GM04503 (cell line): ENCODE measurements around the gene TAF1B.
A peak's percentile ranks its signal among the peaks of the same experiment; 100 is the strongest.

Experiments used
- DNase-seq: peaks from one replicate; pipeline ENCODE4 v3.0.0-alpha.2; 2012; ENCODE audit warnings: low read depth

Gene TAF1B

GRCh38 chr2:9843229-9844035, at the start of gene TAF1B:
TAF1B (plus strand) TSS chr2:9843474; CDS start chr2:9843542, 68 bp downstream.
- DNase-seq = peak; percentile 61

GRCh38 chr2:9793918-9794717, 49.2 kb upstream of the TAF1B start:
- no peak for DNase-seq

- DNase-seq = no peak
Measured at GRCh38 chr2:9795071-9795470, 48.2 kb upstream of the TAF1B start.

- DNase-seq = no peak
Measured at GRCh38 chr2:9796056-9797010, 46.9 kb upstream of the TAF1B start.

- no peak for DNase-seq
Measured at GRCh38 chr2:9797086-9797485, 46.2 kb upstream of the TAF1B start.

GRCh38 chr2:9797681-9798556, 45.4 kb upstream of the TAF1B start:
- no peak for DNase-seq

- DNase-seq = no peak
Measured at GRCh38 chr2:9799011-9799596, 44.2 kb upstream of the TAF1B start.

- DNase-seq = peak; percentile 21
Measured at GRCh38 chr2:9799729-9800632, 43.3 kb upstream of the TAF1B start.

- DNase-seq = no peak
Measured at GRCh38 chr2:9800639-9800974, 42.7 kb upstream of the TAF1B start.

- DNase-seq = no peak
Measured at GRCh38 chr2:9800975-9801726, 42.1 kb upstream of the TAF1B start.

GRCh38 chr2:9802576-9802993, 40.7 kb upstream of the TAF1B start:
- no peak for DNase-seq

- no peak for DNase-seq
Measured at GRCh38 chr2:9803023-9803805, 40.1 kb upstream of the TAF1B start.

GRCh38 chr2:9805435-9806297, 37.6 kb upstream of the TAF1B start:
- no peak for DNase-seq

GRCh38 chr2:9806298-9806610, 37.0 kb upstream of the TAF1B start:
- no peak for DNase-seq

- no peak for DNase-seq
Measured at GRCh38 chr2:9806656-9807055, 36.6 kb upstream of the TAF1B start.

- no peak for DNase-seq
Measured at GRCh38 chr2:9807056-9807455, 36.2 kb upstream of the TAF1B start.

- no peak for DNase-seq
Measured at GRCh38 chr2:9807555-9808305, 35.5 kb upstream of the TAF1B start.
